HG02642 (cell line): ENCODE results near the gene NUAK1.

ENCODE experiments used
- ATAC-seq: cut with Tn5 transposase; IDR thresholded peaks from one replicate; pipeline ENCODE4 v1.9.1; 2021; ENCODE audit warnings: mild to moderate bottlenecking; ENCODE audit not compliant: unreplicated experiment, poor library complexity

NUAK1 gene

GRCh38 chr12:106138633-106139421 is at the start of gene NUAK1:
TSS of gene NUAK1 (minus strand) at chr12:106138954. CDS start at chr12:106138653, 301 bp downstream.
- no peak for ATAC-seq

GRCh38 chr12:106188256-106188655 is 49.5 kb upstream of the NUAK1 start:
- no peak for ATAC-seq

- ATAC-seq, result no peak
These were observed 49.1 kb upstream of the NUAK1 start for GRCh38 chr12:106187842-106188241.

DNA sequence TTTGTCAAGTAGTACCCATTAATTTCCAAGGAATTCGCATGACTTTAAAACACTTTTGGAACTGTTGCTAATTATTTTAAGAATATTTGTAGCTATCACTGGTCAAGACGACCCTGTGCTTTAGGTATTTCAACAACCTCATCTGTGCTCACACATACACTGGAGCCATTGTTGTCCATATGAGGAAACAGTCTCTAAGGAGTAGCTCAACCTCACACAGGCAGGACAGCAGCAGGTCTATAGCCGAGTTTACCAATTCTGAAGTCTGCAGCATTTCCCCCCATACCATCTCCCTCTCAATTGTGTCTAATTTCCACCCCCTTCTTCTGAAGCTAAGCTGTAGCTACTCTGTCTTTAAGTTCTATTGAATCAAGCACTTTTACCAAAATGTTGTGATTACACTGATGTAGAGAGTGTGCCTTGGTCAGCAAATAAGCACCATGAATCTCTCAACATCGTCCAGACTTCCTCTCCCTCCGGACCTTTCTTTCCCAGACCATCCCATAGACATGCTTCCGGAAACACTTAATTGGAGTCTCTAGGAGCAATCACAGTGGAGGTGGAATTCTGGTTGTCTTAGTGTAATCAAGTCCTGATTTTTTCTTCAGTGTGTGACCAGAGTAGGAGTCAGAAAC is 48.5 kb upstream of the NUAK1 start:
- ATAC-seq, result no peak

DNA sequence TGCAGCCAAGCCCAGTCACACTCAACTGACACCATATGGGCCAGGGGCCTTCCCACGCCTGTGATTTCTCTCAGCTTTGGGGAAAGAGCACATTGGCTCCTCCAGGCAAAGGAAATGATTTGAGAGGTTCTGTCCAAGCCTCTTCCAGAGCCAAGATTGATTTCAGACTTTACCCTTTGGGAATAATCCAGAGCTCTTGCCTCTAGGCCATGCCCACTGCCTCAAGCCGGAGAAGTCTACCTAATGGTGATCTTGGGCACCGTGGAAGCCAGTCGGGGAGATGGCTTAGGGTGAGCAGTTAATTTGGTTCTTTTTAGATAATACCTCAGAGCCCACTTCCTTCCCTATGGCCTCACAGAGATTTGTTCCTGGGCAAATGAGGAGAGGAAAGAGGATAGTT is 45.0 kb upstream of the NUAK1 start:
- ATAC-seq, result no peak

DNA sequence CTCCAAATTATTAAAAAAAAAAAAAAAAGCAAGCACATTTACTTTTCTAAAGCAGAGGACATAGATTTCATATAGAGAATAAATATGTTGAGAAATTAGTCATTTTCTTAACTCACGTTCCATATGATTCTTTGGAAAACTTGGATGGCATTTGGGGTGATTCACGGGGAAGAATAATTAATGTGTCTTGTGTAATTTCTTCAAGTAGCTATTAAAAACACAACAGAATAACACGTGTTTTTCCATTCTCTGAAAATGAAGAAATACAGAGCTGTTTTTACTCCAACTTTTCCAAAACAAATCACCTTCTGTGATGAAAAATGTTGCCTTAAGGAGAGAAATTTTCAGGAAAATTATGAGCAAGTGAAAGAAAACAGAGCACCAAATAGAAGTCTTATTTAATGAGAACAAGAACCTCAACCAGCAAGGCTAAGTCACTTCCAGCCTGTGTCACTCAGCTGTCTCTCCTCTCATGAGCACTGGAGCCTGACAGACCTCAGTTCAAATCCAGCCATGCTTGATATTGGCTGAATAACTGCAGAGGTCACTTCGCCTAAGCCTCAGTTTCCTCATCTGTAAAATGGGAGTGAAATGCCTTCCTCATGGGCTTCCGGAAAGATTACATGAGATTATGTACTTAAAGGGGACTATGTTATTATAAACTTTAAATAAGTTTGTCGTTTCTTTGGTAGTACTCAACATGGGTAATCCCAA is 42.8 kb upstream of the NUAK1 start:
- ATAC-seq, result no peak

DNA sequence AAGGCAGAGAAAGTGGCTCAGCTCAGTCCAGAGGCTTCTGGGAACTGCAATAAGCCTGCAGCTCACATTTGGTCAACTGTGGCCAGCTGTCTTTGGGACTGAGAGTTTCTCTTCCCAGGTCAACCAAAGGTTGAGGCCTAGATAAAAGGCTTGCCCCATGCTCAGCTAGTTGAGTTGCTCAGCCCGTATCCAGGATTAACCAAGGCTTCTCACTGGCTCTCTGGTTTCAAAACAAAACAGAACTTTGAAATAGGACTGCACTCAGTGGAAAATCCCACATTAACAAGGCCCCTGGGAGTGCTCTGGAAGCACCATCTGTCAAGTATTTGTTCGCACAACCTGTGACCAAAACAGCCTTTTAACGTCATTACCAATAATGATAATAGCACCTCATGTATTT is 40.3 kb upstream of the NUAK1 start:
- no peak for ATAC-seq

DNA sequence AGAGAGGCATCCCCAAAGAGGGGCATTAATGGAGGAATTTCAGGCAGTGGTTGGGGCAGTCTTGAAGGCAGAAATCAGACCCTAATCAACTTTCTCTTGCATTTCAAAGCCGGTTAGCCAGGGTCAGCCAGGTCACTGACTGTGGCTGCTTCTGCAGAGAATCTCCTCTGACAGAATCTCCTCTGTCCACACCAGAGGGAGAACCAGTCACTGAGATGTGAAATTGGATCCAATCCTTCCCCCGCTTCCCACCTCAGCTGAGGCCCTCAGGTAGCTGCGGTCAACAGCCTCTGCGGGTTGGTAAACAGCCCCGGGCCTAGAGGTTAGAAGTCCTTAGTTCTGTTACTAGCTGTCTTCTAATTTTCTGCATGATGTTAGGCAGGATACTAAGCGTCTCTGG is 39.8 kb upstream of the NUAK1 start:
- no peak for ATAC-seq

GRCh38 chr12:106176560-106176959 is 37.8 kb upstream of the NUAK1 start:
- ATAC-seq, result no peak

- ATAC-seq, result no peak
These were observed 36.1 kb upstream of the NUAK1 start for GRCh38 chr12:106174876-106175275.

- ATAC-seq, result no peak
These were observed 34.7 kb upstream of the NUAK1 start for GRCh38 chr12:106173442-106173841.

DNA sequence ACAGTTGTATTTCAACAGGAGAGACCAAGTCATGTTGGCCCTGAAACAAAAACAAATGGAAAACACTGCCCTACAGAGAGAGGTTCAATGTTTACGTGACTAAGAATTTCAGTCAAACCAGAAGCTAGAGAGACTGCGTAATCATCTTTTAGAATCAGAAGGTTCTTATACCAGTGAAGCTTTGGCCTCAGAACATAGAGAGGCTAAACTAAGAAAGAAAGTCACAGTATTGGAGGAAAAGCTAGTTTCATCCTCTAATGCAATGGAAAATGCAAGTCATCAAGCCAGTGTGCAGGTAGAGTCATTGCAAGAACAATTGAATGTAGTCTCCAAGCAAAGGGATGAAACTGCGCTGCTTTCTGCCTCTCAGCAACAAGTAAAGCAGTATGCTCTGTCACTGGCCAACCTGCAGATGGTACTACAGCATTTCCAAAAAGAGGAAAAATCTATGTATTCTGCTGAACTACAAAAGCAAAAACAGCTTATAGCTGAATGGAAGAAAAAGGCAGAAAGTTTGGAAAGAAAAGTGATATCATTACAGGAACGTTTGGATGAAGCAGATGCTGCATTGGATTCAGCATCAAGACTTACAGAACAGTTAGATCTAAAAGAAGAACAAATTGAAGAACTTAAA is 32.5 kb upstream of the NUAK1 start:
- no peak for ATAC-seq

GRCh38 chr12:106170285-106170684 is 31.5 kb upstream of the NUAK1 start:
- no peak for ATAC-seq

DNA sequence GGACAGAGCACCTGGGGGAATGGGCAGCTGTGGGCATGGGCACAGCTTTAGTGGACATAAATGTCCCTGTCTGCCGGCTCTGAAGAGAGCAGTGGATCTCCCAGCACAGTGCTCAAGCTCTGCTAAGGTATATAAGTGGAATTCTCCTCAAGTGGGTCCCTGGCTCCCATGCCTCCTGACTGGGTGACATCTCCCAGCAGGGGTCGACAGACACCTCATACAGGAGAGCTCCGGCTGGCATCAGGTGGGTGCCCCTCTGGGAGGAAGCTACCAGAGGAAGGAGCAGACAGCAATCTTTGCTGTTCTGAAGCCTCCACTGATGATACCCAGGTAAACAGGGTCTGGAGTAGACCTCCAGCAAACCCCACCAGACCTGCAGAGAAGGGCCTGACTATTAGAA is 25.0 kb upstream of the NUAK1 start:
- ATAC-seq, result no peak

- no peak for ATAC-seq
These were observed 22.7 kb upstream of the NUAK1 start for GRCh38 chr12:106161491-106161890.

DNA sequence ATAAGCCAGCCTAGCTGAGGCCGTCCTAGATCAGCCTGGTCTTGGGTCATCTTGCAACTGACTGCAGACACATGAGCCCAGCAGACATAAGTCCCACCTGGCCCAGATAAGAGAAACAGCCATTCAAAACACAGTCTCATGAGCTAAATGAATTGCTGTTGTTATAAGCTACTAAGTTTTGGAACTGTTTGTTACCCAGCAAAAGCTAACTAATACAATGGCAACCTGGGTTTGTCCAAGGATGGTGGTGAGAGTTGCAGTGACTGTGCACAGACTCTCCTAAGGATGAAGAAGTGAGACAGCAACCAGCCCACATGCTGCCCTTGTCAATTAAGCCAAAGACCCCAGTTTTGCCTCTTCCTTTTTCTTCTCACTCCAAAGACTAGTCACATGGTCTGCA is 22.2 kb upstream of the NUAK1 start:
- ATAC-seq, result no peak

GRCh38 chr12:106157802-106158201 is 19.0 kb upstream of the NUAK1 start:
- ATAC-seq, result no peak

DNA sequence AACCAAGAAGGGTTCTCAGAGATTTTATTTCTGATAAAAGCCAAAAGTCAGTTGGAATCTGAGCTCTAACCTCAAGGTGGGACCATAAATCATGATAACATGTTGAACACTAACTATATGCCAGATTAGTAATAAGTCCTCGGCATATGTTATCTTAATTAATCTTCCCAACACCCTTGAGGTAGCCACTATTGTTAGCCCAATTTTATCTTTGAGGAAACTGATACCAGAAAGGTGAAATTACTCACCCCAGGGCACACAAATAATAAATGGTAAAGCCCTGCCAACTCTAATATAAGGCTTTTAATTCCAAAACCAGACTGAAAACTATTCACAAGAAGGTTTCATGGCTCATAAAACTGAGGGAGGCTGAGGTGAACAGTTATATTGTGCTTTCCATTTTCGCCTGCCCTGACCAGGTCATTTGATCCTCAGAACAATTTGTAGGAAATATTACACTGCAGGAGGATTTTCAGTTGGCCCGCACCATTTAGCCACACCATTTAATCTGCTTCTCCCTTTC is 16.1 kb upstream of the NUAK1 start:
- no peak for ATAC-seq

DNA sequence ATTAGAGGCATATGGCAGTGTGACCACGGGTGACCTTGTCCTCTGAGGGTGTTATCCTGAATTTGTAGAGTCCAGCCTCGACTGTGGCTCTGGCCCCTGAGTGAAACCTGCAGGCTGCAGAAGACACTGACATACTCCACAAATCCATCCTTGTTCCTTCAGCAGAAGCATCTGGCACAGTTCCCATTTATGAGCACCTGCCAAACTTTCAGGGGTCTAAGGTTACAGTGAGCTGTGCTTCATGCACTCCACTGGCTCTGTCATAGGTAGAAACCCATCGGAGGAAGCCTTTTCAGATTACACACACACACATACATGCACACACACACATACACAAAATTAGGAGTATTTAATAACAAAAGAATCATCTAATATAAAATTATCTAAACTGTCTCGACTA is 13.6 kb upstream of the NUAK1 start:
- no peak for ATAC-seq

- ATAC-seq, result no peak
These were observed 11.8 kb upstream of the NUAK1 start for GRCh38 chr12:106150555-106150954.
